ENCODE data around the gene RGS10. TPM values are rescaled to one million over a fixed set of nuclear protein-coding genes. Genes with fewer than 3 reads are reported as not detected.

The RGS10 gene
- total and polyA plus RNA-seq, 10 of the 15 experiments (the other 5 are each of a cell fraction or from before 2014, with no cell fraction given): 72.8 to 193 (median 127) TPM

DNA sequence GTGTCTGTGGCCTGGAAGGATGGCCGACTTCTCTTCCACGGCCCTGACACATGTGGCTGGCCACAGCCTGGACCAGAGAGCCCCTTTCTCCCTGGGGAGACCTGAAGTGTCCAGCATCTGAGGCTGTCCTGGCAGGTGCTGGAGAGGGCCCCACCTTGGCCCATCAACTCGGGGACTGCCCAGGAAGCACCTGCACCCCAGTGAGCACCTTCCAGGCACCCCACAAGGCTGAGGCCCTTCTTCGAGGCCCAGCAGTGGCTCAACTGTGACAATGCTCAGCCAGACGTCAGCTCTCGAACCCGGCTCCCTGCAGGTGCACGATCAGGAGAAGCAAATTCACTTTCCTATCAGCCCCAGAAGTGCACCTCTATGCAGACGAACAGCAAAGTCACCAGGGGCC is 24.3 kb downstream of the RGS10 start (continued):
- TF ChIP-seq, protein P1, sequence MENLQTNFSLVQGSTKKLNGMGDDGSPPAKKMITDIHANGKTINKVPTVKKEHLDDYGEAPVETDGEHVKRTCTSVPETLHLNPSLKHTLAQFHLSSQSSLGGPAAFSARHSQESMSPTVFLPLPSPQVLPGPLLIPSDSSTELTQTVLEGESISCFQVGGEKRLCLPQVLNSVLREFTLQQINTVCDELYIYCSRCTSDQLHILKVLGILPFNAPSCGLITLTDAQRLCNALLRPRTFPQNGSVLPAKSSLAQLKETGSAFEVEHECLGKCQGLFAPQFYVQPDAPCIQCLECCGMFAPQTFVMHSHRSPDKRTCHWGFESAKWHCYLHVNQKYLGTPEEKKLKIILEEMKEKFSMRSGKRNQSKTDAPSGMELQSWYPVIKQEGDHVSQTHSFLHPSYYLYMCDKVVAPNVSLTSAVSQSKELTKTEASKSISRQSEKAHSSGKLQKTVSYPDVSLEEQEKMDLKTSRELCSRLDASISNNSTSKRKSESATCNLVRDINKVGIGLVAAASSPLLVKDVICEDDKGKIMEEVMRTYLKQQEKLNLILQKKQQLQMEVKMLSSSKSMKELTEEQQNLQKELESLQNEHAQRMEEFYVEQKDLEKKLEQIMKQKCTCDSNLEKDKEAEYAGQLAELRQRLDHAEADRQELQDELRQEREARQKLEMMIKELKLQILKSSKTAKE (IDR thresholded peaks at IDR 0.05; ENCODE audit: low read depth, poor library complexity, severe bottlenecking): no peak

DNA sequence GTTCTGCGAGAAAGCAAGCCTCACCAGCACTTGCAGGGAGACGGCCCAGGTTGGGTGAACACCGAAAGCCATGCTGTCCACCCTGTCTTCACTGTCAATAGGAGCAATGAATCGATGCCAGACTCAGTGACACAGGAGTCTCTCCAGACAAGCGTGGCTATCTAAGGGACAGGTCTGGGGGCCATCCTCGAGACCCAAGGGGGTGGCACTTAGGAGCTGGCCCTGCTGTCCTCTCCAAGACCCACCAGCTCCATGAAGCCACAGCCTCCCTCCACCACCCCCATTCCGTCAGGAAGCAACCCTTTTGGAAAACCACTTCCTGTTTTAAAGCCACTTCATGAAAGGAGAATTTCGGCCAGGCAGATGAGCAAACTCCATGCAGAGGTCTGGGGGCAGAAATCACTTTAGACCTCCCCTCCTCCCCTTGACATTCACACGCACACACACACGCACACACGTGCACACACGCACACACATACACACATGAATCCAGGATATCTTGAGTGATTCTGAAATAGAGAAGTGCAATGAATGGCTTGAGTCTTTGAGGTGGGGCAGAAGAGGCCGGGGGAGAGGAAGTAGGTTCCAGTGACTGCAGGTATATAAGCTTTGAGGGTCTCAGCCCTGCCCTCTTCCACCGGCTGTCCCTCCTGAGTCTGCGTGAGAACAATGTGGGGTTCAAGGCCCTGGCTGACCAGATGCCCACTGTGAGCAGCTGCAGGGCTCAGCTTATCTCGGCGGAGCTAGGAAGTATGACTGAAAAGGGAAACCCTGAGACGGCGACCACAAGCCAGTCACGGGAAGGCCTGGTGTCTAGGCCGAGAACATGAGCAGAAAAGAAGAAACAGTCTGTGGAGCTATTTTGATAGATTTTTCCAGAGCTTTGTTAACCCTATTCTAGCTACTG is 25.0 kb downstream of the RGS10 start:
- Histone ChIP-seq H3K79me2 (ENCODE audit: control insufficient read depth, insufficient read depth, low read length) (peaks cover 3% of the 10 kb centered on the region), H3K4me1 (ENCODE audit: control insufficient read depth, insufficient read depth, low read length) (peaks cover 43% of the 10 kb centered on the region), H4K20me1 (ENCODE audit: control insufficient read depth, insufficient read depth) (no peaks in the 10 kb centered on the region), H3K4me2 (ENCODE audit: control insufficient read depth, insufficient read depth) (peak overlapping the region; percentile 72), H3K4me3 (peak overlapping the region; percentile 39; the same call in 1 of the 2 replicates), H3K27ac (ENCODE audit: control insufficient read depth, insufficient read depth) (peak overlapping the region; percentile 100), H3K36me3 (ENCODE audit: control insufficient read depth in 2 of 2, insufficient read depth in 2 of 2, low read length in 1 of 2) (peaks cover 9 to 15% of the 10 kb centered on the region in 2 experiments; a peak in 3 of 4 replicates), H3K9ac (ENCODE audit: control insufficient read depth, insufficient read depth, low read length) (peak overlapping the region; percentile 90), H3K9me3 (replicated peaks; ENCODE audit: control insufficient read depth, insufficient read depth, low read length) (no peaks in the 10 kb centered on the region), H3K27me3 (replicated peaks in 1 of 2; ENCODE audit: control insufficient read depth in 2 of 2, insufficient read depth in 2 of 2, low read length in 1 of 2) (no peaks in the 10 kb centered on the region), H2AFZ (ENCODE audit: control insufficient read depth, low read depth, low read length) (peak overlapping the region; percentile 70)
- in situ Hi-C loops (cut with MboI) (no loop called here), intact Hi-C loops (cut with micrococcal nuclease; ENCODE audit: unreplicated experiment) (loop anchor here (1.0 kb wide), 1 partner anchor 24 kb away; no protein-coding TSS in a partner anchor)
- BruUV-seq (replicated peaks): no TSS peak
- under 1% methylated on average over 21 of the region's 21 CpGs for WGBS (ENCODE audit: insufficient coverage, insufficient replicate concordance, low lambda C conversion rate, missing lambda C conversion rate)
- SMC1A ChIA-PET (ENCODE audit: uncharacterized antibody, unreplicated experiment): interaction anchor here (1.0 to 7.5 kb wide), 13 partner anchors 10 to 311 kb away, joined by 3 to 62 read pairs (median 6); partner anchors contain the start of gene RGS10
- ATAC-seq (peak; percentile 77), DNase-seq (ENCODE audit: low read depth, low spot score) (peak; percentile 59), FAIRE-seq (peak; percentile 91)
- POLR2A ChIA-PET: interaction anchor here (0.8 to 2.9 kb wide), 12 partner anchors 9 to 310 kb away, joined by 3 to 24 read pairs (median 4); partner anchors contain the start of genes GRK5, RGS10 and TIAL1
- CTCF ChIA-PET: interaction anchor here (0.8 to 4.7 kb wide), 9 partner anchors 10 to 84 kb away, joined by 3 to 45 read pairs (median 4); partner anchors contain the start of gene RGS10
- RAD21 ChIA-PET (ENCODE audit: unreplicated experiment): interaction anchor here (0.6 to 4.7 kb wide), 18 partner anchors 8 to 327 kb away, joined by 3 to 55 read pairs (median 3); partner anchors contain the start of genes RGS10 and TIAL1
- TF ChIP-seq TCF7 (IDR thresholded peaks at IDR 0.05; ENCODE audit: borderline replicate concordance) (no peak), ZNF24 (IDR thresholded peaks at IDR 0.05) (no peak), BMI1 (IDR thresholded peaks at IDR 0.05; ENCODE audit: borderline replicate concordance) (no peak), RFX5 (IDR thresholded peaks at IDR 0.05; ENCODE audit: low read depth, low read length) (no peak), YY1 (IDR thresholded peaks at IDR 0.05; ENCODE audit: low read depth, low read length) (no peak), PAX5 (IDR thresholded peaks at IDR 0.05; ENCODE audit: borderline replicate concordance, low read depth, low read length) (peak; percentile 56; the same call in 1 of the 2 replicates), NR2F1 (conservative IDR thresholded peaks at IDR 0.05) (no peak), ZNF207 (IDR thresholded peaks at IDR 0.05; ENCODE audit: borderline replicate concordance) (no peak; the same call in 1 of the 2 replicates), CHD4 (IDR thresholded peaks at IDR 0.05) (no peak), EP300 (IDR thresholded peaks at IDR 0.05; ENCODE audit: borderline replicate concordance in 1 of 2, control insufficient read depth in 1 of 2, low read depth in 2 of 2, low read length in 2 of 2) (0 out of 4 replicates have a peak, but pooled peaks of 1 of the 2 experiments have one; percentile 5), SPI1 (IDR thresholded peaks at IDR 0.05; ENCODE audit: borderline replicate concordance, insufficient read depth, low read depth, low read length) (peak; percentile 95), RAD21 (IDR thresholded peaks at IDR 0.05; ENCODE audit: insufficient read depth, low read depth, low read length) (no peak), CBX5 (IDR thresholded peaks at IDR 0.05; ENCODE audit: low read depth) (peak; percentile 61; the same call in 1 of the 2 replicates)
- TF ChIP-seq, protein P2, sequence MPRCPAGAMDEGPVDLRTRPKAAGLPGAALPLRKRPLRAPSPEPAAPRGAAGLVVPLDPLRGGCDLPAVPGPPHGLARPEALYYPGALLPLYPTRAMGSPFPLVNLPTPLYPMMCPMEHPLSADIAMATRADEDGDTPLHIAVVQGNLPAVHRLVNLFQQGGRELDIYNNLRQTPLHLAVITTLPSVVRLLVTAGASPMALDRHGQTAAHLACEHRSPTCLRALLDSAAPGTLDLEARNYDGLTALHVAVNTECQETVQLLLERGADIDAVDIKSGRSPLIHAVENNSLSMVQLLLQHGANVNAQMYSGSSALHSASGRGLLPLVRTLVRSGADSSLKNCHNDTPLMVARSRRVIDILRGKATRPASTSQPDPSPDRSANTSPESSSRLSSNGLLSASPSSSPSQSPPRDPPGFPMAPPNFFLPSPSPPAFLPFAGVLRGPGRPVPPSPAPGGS (IDR thresholded peaks at IDR 0.05; ENCODE audit: borderline replicate concordance, insufficient read depth, low read depth, low read length, poor library complexity, severe bottlenecking): peak; percentile 50
- TF ChIP-seq, protein P3, sequence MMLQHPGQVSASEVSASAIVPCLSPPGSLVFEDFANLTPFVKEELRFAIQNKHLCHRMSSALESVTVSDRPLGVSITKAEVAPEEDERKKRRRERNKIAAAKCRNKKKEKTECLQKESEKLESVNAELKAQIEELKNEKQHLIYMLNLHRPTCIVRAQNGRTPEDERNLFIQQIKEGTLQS (IDR thresholded peaks at IDR 0.05; ENCODE audit: borderline replicate concordance, extremely low read depth, low read depth, low read length): no peak
